ENCODE results near the gene NYAP2. TPM values are rescaled to one million over a fixed set of nuclear protein-coding genes. Genes with fewer than 3 reads are reported as not detected.

NYAP2 gene
- total RNA-seq, 1 experiment from 2014 or later = not detected

- Histone ChIP-seq H3K4me1 (ENCODE audit: control insufficient read depth in 1 of 2, insufficient read depth in 2 of 2, low read length in 2 of 2) (no peaks in the 10 kb centered on the region), H4K20me1 (ENCODE audit: insufficient read depth) (no peaks in the 10 kb centered on the region), H3K4me3 (replicated peaks in 1 of 2; ENCODE audit: low read depth in 1 of 2, low read length in 2 of 2) (no peak overlapping the region), H3K27ac (ENCODE audit: low read depth, low read length) (no peak overlapping the region), H3K36me3 (ENCODE audit: control insufficient read depth in 1 of 2, insufficient read depth in 2 of 2, low read length in 2 of 2) (no peaks in the 10 kb centered on the region), H3K4me2 (ENCODE audit: low read length) (no peak overlapping the region), H3K9me2 (ENCODE audit: insufficient read depth) (no peaks in the 10 kb centered on the region), H3K9ac (ENCODE audit: low read length) (no peak overlapping the region), H2AFZ (ENCODE audit: low read depth, low read length, poor library complexity, severe bottlenecking) (no peak overlapping the region), H3K79me2 (ENCODE audit: insufficient read depth, low read length) (no peaks in the 10 kb centered on the region), H3K9me3 (ENCODE audit: control insufficient read depth in 1 of 2, insufficient read depth in 1 of 2, low read depth in 1 of 2, low read length in 2 of 2) (no peaks in the 10 kb centered on the region), H3K27me3 (ENCODE audit: insufficient read depth, low read length) (no peaks in the 10 kb centered on the region)
- ATAC-seq = no peak
- intact Hi-C loops (cut with micrococcal nuclease) = no loop called here
- RAD21 ChIA-PET (ENCODE audit: low non-redundant PET in 1 of 2, low total read pairs in 2 of 2, uncharacterized antibody in 2 of 2, unreplicated experiment in 2 of 2) = no interaction called here
- BruUV-seq (replicated peaks) = no TSS peak
- DNase-seq (ENCODE audit: low read depth, low spot score) = no peak
- CTCF ChIA-PET = no interaction called here
- POLR2A ChIA-PET = no interaction called here
- TF ChIP-seq YY1 (IDR thresholded peaks at IDR 0.05; ENCODE audit: extremely low read depth, insufficient replicate concordance, low read depth, low read length) (no peak), POLR2AphosphoS5 (IDR thresholded peaks at IDR 0.05; ENCODE audit: low read depth, low read length) (no peak), SP1 (IDR thresholded peaks at IDR 0.05; ENCODE audit: low read depth) (no peak), TCF7L2 (IDR thresholded peaks at IDR 0.05; ENCODE audit: borderline replicate concordance, extremely low read depth, insufficient read depth, insufficient read length) (no peak), SIN3A (IDR thresholded peaks at IDR 0.05; ENCODE audit: low read depth) (no peak), FOSL1 (IDR thresholded peaks at IDR 0.05; ENCODE audit: low read depth) (no peak), ATF3 (IDR thresholded peaks at IDR 0.05) (no peak), CEBPB (IDR thresholded peaks at IDR 0.05; ENCODE audit: low read depth) (no peak), ELF1 (IDR thresholded peaks at IDR 0.05; ENCODE audit: borderline replicate concordance, low read depth) (no peak), MAX (IDR thresholded peaks at IDR 0.05) (no peak), SRF (IDR thresholded peaks at IDR 0.05; ENCODE audit: low read depth) (no peak), POLR2A (IDR thresholded peaks at IDR 0.05; ENCODE audit: borderline replicate concordance, extremely low read depth, insufficient read depth, insufficient read length) (no peak), EZH2phosphoT487 (IDR thresholded peaks at IDR 0.05; ENCODE audit: borderline replicate concordance) (no peak), EGR1 (IDR thresholded peaks at IDR 0.05; ENCODE audit: low read depth) (no peak), CBX3 (IDR thresholded peaks at IDR 0.05; ENCODE audit: low read depth) (no peak)
- TF ChIP-seq, protein P1, sequence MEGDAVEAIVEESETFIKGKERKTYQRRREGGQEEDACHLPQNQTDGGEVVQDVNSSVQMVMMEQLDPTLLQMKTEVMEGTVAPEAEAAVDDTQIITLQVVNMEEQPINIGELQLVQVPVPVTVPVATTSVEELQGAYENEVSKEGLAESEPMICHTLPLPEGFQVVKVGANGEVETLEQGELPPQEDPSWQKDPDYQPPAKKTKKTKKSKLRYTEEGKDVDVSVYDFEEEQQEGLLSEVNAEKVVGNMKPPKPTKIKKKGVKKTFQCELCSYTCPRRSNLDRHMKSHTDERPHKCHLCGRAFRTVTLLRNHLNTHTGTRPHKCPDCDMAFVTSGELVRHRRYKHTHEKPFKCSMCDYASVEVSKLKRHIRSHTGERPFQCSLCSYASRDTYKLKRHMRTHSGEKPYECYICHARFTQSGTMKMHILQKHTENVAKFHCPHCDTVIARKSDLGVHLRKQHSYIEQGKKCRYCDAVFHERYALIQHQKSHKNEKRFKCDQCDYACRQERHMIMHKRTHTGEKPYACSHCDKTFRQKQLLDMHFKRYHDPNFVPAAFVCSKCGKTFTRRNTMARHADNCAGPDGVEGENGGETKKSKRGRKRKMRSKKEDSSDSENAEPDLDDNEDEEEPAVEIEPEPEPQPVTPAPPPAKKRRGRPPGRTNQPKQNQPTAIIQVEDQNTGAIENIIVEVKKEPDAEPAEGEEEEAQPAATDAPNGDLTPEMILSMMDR (IDR thresholded peaks at IDR 0.05 in 2 of 3, conservative IDR thresholded peaks at IDR 0.05 in 1 of 3; ENCODE audit: borderline replicate concordance in 1 of 3, insufficient read depth in 1 of 3, low read depth in 2 of 3, low read length in 2 of 3) = no peak
These were observed 59.1 kb downstream of the NYAP2 start for GRCh38 chr2:225458431-225459117.

All from HCT116 (cell line).